ENCODE results near the gene PAXIP1.
"Not testable (repeated sequence)": the region's sequence is repeated elsewhere in the genome, so short reads cannot be mapped to it uniquely, and the experiment has no call there.

The PAXIP1 gene, protein sequence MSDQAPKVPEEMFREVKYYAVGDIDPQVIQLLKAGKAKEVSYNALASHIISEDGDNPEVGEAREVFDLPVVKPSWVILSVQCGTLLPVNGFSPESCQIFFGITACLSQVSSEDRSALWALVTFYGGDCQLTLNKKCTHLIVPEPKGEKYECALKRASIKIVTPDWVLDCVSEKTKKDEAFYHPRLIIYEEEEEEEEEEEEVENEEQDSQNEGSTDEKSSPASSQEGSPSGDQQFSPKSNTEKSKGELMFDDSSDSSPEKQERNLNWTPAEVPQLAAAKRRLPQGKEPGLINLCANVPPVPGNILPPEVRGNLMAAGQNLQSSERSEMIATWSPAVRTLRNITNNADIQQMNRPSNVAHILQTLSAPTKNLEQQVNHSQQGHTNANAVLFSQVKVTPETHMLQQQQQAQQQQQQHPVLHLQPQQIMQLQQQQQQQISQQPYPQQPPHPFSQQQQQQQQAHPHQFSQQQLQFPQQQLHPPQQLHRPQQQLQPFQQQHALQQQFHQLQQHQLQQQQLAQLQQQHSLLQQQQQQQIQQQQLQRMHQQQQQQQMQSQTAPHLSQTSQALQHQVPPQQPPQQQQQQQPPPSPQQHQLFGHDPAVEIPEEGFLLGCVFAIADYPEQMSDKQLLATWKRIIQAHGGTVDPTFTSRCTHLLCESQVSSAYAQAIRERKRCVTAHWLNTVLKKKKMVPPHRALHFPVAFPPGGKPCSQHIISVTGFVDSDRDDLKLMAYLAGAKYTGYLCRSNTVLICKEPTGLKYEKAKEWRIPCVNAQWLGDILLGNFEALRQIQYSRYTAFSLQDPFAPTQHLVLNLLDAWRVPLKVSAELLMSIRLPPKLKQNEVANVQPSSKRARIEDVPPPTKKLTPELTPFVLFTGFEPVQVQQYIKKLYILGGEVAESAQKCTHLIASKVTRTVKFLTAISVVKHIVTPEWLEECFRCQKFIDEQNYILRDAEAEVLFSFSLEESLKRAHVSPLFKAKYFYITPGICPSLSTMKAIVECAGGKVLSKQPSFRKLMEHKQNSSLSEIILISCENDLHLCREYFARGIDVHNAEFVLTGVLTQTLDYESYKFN

DNA sequence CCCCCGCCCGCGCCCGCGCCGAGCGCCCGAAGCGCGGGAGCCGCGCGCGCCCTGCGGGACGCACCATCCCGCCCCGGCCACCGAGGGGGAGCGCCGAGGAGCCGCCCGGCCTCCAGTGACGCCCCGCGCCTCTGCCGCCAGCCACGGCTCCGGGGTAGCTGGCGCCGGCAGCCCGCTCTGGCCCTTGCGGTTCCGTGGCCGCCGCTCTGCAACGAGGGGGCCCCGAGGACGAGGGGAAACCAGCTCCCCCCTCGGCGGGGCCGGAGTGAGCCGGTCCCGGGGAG lies at the start of gene PAXIP1:
PAXIP1 (minus strand) TSS at position 33 of the 284 bp plus-strand sequence. CDS start 195 bp downstream, outside the sequence.
- DNase-seq (ENCODE audit: low spot score) = peak; percentile 59

DNA sequence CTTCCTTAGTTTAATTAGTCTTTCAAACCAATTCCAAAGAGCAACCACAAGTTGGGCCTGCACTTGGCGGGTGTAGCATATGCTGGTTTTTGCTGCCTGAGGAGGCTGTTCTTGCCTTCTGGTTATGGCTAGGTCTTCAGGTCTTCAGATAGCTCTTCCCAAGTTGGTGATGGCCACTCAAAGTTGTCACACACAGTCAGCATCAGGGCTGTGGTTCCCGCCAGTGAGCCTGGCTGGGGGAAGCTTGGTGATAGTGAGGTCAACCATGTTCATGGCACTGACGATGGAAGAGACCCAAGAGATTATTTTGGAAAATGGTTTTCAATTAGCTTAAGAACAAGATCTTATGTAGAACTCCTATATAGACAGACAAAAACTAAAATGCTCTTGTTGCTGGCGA lies 48.4 kb upstream of the PAXIP1 start:
- DNase-seq (ENCODE audit: low spot score) = no peak

DNA sequence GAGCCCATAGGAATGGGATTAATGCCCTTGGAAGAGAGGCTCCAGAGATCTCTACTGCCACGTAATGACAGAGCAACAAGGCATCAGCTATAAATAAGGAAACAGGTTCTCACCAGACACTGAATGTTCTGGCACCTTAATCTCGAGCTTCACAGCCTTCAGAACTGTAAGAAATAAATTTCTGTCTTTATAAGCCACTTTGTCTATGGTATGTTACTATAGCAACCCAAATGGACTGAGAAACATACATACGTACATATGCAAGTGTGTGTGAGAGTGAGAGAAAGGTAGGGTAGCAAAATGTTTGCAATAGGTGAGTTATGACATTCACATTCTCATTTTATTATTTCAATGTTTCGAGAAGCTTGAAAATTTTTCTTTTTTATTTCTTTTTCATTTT lies 45.1 kb upstream of the PAXIP1 start:
- DNase-seq (ENCODE audit: low spot score) = no peak

DNA sequence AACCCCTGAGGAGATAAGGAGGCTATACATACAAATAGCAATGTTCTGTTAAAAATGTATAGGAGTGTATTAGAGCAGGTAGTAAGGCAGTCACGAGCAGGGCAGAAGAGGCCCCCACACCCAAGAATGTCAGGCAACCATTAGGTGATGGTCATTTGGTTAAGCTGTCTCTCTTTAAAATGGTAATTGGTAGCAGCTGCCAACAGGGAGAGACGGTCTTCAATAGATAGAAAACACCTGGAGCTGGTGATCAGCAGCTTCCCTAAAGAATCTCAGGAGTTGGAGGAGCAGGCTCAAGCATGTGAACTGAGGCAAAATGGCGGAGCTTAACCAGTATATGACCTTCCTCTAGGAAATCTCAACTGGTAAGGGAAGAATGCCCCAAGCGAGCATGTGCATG lies 40.8 kb upstream of the PAXIP1 start:
- DNase-seq (ENCODE audit: low spot score) = no peak

DNA sequence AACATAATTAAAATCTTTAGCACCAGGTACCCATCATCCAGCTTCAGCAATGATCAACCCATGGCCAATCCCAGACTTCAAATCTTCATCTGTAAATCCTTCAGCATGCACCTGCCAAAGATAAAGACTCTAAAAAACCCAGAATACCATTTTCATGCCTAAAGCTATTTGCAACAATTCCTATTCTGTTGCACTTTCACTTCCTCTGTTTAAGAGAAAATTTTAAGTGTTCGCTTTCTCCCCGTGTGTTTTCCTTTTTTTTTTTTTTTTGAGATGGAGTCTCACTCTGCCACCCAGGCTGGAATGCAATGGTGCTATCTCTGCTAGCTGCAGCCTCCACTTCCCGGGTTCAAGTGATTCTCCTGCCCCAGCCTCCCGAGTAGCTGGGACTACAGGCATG lies 35.4 kb upstream of the PAXIP1 start:
- no peak for DNase-seq (ENCODE audit: low spot score)

DNA sequence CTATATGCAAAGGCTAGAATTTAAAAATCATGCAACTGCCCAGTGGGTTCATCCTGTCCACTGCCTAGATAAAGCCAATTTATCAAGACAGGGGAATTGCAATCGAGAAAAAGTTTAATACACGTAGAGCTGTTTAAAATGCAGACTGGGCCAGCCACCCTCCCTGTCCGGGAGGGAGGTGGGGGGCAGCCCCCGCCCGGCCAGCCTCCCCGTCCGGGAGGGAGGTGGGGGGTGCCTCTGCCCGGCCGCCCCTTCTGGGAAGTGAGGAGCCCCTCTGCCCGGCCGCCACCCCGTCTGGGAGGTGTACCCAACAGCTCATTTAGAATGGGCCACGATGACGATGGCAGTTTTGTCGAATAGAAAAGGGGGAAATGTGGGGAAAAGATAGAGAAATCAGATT lies 31.6 kb upstream of the PAXIP1 start:
- not testable (repeated sequence) for DNase-seq (ENCODE audit: low spot score)

DNA sequence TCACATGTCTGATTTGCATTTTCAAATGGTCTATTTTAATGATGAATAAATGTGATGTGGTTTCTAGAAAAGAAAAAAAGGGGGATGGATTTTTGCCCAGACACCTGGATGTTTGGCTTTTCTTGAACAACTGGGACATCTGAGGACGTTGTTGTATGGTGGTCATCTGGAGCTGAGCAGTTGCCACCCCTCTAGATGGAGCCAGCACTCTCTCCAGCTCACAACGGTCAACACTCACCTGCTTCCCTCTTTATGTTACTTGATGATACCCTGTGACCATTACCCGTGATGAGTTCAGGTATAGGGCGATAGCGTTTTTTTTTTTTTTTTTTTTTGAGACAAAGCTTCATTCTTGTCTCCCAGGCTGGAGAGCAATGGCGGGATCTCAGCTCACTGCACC lies 30.1 kb upstream of the PAXIP1 start:
- DNase-seq (ENCODE audit: low spot score) = no peak

DNA sequence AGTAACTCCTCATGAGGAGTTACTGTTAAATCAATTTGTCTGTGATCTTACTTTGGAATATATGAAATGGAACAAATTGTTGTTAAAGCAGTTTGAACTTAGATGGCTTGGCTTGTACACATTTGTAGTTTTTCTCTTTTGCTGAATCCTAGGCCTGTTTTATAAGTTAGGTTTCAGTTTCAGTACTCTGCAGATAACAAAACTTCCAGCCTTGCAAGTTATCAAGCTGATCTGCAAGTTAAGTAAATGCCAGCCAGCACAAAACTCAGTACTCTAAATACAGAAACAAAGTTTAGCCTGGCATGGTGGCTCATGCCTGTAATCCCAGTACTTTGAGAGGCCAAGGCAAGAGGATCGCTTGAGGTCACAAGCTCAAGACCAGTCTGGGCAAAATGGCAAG lies 25.0 kb upstream of the PAXIP1 start:
- DNase-seq (ENCODE audit: low spot score) = no peak

DNA sequence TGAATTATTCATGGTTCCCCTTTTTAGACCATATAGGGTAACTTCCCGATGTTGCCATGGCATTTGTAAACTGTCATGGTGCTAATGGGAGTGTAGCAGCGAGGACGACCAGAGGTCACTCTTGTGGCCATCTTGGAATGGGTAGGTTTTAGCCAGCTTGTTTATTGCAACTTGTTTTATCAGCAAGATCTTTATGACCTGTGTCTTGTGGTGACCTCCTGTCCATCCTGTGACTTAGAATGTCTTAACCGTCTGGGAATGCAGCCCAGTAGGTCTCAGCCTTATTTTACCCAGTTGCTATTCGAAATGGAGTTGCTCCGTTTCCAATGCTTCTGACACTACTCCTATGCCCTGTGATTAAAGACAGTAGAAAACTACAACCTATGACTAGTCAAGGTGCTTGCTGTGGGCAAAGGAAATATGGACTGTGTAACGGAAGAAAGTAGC lies 18.8 kb upstream of the PAXIP1 start:
- no peak for DNase-seq (ENCODE audit: low spot score)

DNA sequence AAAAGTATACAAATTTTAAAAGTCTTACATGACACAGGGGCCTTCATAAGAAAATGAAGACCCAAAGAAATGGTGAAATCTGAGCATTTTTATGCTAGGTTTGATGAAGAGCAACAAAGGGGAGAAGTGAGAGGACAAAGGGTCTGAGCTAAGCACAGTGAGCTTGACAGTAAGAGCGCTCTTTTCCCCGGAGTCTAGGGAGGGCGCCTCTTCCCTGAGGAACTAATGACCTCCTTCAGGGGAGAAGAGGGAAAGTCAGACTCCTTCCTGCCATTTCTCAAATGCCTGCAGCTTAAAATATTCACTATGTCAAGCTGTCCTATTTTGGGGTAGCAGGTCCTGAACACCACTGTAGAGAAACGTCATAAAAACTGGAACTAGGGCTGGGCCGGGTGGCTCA lies 18.1 kb upstream of the PAXIP1 start:
- DNase-seq (ENCODE audit: low spot score) = no peak

DNA sequence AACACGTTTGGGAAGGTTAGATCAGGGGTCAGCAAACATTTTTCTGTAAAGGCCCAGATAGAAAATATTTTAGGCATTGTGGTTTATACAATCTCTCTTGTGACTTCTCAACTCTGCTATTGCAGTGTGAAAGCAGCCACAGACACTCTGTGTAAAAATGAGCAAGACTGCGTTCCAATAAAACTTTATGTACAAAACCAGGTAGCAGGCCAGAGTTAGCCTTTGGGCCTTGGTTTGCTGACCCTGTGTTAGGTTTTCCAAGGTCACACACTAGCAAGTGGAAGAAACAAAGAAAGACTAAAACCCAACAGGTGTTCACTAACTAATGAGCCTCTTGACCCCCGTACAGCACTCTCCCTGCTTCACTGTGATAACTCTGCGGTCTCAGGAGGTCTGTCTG lies 14.9 kb upstream of the PAXIP1 start:
- no peak for DNase-seq (ENCODE audit: low spot score)

DNA sequence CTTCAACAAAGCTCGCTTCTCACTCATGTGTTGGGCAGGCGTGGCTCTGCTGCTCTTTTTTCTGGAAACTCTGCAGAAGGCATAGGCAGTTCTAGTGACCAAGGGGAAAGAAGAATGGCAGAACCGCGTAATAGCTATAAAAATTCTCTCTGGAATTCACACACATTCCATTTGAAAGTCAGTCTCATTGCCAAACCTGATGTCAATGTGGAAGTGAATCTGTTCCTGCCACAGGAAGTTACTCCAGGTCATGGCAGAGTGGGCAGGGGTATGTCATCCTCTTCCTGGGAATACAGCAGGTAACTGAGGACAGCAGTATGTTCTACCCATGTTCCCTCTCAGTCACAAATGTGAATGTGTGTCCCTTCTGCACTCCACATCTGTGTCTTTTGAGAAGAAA lies 8.2 kb upstream of the PAXIP1 start:
- no peak for DNase-seq (ENCODE audit: low spot score)

DNA sequence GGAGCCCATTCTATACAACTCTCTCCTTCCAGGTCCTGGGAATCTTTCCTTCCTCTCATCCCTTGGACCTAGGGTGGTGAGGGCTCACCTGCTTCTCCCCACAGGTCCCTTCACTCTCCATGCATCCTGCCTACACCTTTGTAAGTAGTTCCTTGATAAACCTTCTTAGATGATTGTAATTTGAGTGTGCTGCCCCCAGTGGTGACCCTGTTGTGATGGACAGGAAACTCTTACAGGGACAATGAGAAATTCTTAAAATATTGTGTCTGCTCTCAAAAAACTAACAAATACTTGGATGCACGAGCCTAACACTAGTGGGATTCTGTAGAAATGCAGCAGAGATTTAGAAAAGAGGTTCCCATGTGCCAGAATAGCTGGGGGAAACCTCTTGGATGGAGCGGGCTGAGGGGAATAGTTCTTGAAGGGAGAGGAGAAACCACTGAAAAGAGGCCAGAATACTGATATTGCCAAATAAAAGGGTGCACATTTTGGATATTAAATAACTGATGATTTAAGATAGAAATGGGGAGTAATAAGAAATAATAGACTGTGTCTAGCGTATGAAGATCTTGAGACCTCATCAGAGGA lies 6.7 kb upstream of the PAXIP1 start:
- peak; percentile 55 for DNase-seq (ENCODE audit: low spot score)

DNA sequence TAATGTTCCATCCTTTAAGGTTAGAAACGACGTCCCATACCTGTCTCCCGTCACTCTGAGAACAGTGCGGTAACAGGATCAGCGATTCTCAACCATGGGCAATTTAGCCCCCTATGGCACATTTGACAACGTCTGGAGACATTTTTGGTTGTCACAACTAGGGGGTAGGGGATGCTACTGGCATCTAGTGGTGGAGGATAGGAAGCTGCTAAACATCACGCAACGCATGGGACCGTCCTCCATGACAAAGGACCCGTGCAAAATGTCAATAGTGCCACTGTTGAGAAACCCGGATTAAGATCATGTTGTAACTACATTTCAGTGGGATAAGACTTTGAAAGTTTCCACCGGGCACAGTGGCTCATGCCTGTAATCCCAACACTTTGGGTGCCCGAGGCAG lies 5.0 kb upstream of the PAXIP1 start:
- DNase-seq (ENCODE audit: low spot score) = peak; percentile 40

DNA sequence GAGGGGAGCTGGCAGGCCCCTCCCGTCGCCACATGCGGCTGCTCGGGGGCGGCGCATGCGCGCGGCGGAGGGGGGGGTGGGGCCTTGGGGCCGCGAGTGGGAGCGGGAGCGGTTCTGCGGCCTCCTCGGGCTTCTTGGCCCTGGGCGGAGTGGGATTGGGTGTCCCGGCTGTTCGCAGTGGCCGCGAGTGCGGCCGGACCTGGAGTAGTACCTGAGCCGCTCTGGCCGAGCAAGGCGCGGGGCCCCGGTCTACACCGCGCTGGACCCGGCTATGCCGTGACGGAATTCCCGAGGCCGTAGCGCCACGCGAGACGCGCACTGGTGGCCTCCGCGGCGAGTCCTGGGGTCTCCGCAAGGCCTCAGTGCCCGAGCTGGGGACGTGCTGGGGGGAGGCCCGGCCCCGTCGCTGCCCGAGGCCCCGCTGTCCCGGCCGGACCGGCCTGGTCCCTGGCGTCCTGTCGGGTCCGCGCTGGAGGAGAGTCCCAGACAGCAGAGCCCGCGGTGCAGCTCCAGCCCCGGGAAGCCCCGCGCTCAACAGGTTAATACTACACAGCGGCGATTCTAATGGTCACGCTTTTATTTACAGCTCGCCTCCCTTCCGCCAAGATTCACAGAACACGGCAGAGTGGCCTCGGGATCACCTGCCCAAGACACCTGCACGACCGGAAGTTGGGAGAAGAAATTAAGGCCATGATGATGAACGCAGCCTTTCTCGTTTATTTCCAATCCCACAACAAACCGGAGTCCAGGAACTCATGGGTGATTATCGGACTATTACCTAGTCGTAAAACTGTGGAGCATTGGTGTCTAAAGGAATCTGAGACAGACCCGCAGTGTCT lies 671 bp upstream of the PAXIP1 start:
- DNase-seq (ENCODE audit: low spot score) = peak; percentile 82

DNA sequence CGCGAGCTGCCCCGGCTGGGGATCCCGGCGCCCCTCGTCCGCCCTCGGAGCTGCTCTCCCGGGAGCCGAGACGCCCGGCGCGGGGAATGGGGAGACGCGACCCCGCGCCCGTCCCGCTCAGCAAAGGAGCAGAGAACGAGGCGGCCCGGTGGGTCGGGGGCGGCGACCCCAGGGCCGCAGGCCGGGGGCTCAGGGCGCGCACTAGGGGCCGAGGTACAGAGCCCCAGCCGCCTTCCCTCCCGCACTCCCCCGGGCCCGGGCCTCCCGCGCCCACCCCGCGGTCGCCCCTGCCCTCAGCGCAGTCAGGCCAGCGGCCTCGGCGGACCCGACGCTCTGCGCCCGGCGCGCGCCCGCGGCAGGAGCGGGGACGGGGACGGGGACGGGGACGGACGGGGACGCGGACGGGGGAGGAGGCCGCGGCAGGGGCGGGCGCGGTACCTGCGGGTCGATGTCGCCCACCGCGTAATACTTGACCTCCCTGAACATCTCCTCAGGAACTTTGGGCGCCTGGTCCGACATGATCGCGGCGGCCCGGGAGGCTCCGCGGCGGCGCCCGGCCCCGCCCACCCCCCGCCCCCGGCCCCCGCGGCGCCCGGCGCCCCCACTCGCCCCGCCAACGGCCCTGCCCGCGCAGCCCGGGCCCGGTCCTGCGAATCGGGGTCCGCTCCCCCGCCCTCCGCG lies 373 bp downstream of the PAXIP1 start:
- DNase-seq (ENCODE audit: low spot score) = peak; percentile 41

DNA sequence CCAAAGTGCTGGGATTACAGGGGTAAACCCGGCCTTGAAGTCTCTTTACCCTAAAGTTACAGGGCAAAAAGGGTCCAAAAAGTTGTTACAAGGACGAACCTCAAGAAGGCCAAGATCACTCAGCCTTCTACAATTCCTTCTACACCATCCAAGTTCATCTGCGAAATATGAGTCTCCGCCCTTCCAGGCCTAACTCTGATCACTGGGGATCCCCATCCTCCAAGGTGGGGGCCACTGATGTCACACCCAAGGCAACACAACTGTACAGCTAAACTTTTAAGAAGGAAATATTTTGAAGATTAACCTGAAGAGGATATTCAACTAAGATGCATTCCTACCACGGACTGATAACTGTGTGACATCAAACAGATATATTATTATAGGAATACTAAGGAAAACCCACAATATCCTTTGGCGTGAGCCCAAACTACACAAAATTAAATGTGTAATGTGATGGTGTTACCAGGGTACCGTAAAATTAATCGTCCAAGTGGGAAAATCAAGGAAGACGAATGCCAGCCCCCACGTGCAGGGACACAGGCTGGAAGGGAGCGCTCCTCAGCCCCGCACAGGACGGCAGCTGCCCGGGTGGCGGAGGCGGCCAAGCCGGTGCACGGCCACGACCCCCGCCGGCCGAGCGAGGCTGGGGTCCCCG lies 1.0 kb downstream of the PAXIP1 start:
- DNase-seq (ENCODE audit: low spot score) = peak; percentile 67

DNA sequence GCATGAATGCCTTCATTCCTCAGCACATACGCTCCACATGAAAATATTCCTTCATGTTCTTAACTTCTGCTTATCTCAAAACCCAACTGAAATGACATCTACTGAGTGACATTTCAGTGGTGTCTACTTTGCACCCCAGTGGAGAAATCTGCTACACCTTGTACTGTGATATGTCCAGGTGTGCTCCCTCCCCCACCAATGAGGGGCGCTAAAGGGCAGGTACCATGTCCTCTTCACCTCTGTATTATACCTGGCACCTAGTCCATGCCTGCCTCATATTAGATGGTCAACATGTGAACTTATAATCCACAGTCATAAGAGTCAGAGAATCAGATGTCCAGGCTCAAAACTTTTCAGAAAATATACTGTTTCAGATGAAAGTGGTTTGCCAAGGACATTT lies 2.1 kb downstream of the PAXIP1 start:
- no peak for DNase-seq (ENCODE audit: low spot score)

DNA sequence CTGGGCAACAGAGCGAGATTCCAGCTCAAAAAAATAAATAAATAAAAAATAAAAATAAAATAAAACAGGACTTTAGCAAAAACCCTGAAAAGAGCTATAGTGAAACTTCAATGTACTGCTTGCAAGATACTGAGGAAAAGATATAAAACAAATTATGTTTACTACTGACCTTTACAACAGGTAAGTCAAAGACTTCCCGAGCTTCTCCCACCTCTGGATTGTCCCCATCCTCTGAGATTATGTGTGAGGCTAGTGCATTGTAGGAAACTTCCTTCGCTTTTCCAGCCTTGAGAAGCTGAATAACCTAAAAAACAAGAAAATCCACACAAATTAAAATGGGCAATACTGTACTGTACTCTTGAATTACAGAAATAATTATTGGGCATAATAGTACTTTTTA lies 4.4 kb downstream of the PAXIP1 start:
- DNase-seq (ENCODE audit: low spot score) = no peak

DNA sequence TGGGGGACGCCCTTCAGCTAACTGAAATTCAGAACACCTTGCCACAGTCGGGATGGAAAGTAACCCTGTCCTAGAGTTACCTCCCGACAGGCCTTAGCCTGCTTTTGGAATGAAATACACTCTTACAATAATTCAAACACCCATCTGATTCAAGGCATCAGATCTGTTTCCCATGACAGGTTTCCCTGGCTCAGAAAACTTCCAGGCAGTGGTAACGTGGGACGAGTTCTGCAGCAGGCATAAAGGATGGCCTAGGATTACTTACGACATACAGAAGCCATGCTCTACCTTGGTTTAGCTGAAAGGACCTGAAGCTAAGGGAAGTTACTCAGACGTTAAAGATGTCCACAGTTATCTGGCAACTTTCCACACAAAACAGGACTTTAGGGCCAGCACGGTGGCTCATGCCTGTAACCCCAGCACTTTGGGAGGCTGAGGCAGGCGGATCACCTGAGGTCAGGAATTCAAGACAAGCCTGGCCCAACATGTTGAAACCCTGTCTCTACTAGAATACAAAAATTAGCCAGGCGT lies 5.0 kb downstream of the PAXIP1 start:
- no peak for DNase-seq (ENCODE audit: low spot score)
